Fibroblast of pulmonary artery (primary cell): Measurements from ENCODE around the gene SURF6.

Experiments used
- DNase-seq: peaks from one replicate; pipeline ENCODE4 v3.0.0-alpha.2; 2010; ENCODE audit warnings: low read depth
- H3K4me3 ChIP-seq: replicated peaks from 2 replicates; pipeline ENCODE4 v1.5.1; 2011; ENCODE audit warnings: low read depth, mild to moderate bottlenecking, control low read depth, low read length, moderate library complexity
- TF ChIP-seq, protein P1 (sequence below): IDR thresholded peaks from 2 replicates; pipeline ENCODE4 v1.5.1; 2011; ENCODE audit warnings: mild to moderate bottlenecking, control low read depth, low read length, inconsistent platforms; ENCODE audit errors: missing control alignments

The SURF6 gene

DNA sequence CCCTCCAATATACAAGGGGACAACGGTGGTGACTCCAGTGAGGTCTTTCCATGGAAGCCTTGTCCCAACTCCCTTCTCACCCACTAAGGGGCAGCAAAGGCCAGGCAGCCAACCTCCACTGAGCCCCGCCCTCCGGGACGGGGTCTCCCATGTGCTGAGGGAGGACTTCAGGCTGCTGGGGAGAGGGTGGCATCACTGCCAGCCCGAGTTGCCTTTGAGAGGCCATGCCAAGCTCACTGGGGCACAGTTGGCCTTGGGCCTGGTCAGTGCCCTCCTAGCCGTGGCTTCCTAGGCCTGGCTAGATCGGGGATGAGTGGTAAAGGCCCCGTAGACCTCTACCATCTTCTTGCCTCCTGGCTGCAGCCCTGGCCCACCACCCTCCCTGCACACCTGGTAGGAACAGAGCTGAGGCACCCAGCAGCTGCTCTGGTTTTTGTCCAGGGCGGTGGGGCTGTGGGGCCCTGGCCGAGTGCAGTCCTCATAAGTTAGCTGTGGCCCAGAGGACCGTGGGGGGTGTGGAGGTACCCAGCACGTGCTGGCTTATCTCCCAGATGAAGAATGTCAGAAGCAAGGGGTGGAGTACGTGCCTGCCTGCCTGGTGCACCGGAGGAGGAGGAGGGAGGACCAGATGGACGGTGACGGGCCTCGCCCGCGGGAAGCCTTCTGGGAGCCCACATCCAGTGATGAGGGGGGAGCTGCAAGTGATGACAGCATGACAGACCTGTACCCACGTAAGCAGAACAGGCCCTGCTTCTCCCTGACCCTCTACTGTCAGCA, 23.6 kb upstream of the SURF6 start:
- no peak for DNase-seq
- no peak overlapping the region for H3K4me3 ChIP-seq
- TF ChIP-seq, protein P1, sequence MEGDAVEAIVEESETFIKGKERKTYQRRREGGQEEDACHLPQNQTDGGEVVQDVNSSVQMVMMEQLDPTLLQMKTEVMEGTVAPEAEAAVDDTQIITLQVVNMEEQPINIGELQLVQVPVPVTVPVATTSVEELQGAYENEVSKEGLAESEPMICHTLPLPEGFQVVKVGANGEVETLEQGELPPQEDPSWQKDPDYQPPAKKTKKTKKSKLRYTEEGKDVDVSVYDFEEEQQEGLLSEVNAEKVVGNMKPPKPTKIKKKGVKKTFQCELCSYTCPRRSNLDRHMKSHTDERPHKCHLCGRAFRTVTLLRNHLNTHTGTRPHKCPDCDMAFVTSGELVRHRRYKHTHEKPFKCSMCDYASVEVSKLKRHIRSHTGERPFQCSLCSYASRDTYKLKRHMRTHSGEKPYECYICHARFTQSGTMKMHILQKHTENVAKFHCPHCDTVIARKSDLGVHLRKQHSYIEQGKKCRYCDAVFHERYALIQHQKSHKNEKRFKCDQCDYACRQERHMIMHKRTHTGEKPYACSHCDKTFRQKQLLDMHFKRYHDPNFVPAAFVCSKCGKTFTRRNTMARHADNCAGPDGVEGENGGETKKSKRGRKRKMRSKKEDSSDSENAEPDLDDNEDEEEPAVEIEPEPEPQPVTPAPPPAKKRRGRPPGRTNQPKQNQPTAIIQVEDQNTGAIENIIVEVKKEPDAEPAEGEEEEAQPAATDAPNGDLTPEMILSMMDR = peak; percentile 24

GRCh38 chr9:133357656-133358055, 21.7 kb upstream of the SURF6 start:
- TF ChIP-seq, protein P1 = no peak
- no peak for DNase-seq
- H3K4me3 ChIP-seq = no peak overlapping the region

DNA sequence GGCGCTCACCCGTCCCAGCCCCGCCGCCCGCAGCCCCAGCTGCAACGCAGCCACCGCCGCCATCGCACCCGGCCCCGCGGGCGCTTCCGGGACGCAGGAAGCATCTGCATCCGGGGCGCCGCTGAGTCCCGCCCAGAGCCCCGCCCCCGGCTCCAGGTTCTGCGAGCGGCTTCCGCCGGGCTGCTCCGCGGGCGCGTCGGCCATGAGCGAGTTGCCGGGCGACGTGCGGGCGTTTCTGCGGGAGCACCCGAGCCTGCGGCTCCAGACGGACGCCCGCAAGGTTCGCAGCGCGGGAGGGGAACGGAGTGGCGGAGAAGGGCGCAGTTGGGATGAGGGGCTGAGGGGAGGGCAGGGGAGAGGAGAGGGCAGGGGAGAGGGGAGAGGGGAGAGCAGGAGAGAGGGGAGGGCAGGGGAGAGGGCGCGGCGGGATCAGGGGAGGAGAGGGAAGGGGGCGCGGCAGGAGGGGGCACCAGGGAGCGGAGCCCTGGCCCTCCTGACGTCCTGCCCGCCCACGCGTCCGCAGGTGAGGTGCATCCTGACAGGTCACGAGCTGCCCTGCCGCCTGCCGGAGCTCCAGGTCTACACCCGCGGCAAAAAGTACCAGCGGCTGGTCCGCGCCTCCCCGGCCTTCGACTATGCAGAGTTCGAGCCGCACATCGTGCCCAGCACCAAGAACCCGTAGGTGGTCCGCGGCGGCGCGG, 20.6 kb upstream of the SURF6 start, which contains the start of the genes SURF1 and SURF2:
SURF1 (minus strand) TSS at position 97 of the 701 bp plus-strand sequence; CDS start at position 63, 34 bp downstream.
SURF2 (plus strand) TSS at position 160 of the 701 bp plus-strand sequence; CDS start at position 203, 43 bp downstream.
- DNase-seq = peak; percentile 72
- TF ChIP-seq, protein P1 = no peak
- peak within 1 kb of the TSS; percentile 83 for H3K4me3 ChIP-seq

GRCh38 chr9:133355881-133356357, 19.9 kb upstream of the SURF6 start:
- H3K4me3 ChIP-seq = peak overlapping the region; percentile 83
- no peak for DNase-seq
- TF ChIP-seq, protein P1 = no peak

- no peak overlapping the region for H3K4me3 ChIP-seq
- DNase-seq = no peak
These were observed 18.8 kb upstream of the SURF6 start for GRCh38 chr9:133354766-133355165.

DNA sequence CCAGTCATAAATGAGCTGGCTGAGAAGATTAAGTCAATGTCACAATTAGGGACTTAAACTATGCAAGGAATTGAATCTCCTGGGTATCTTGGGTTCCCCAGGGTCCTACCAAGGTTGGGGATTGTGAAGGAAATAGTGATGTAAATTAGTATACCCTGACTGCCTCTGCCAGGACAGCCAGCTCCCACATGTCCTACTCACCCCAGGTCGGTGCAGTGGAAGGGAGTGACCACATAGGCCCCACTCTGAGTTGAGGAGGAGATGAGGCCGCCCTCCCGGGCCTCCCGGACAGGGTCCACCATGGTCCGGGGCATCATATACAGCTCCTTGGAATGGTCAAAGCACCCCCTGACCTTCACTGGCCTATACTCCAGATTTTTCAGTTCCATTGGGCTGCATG, 17.6 kb upstream of the SURF6 start:
- DNase-seq = no peak
- H3K4me3 ChIP-seq = no peak overlapping the region
- TF ChIP-seq, protein P1 = no peak

More at GRCh38 chr9:133354766-133355165, 18.8 kb upstream of the SURF6 start:
- TF ChIP-seq, protein P1 = no peak
